Measurements from ENCODE around the gene PDS5B.
A peak's percentile ranks its signal among the peaks of the same experiment; 100 is the strongest.
"Not testable (repeated sequence)": the region's sequence is repeated elsewhere in the genome, so short reads cannot be mapped to it uniquely, and the experiment has no call there.

PDS5B gene

DNA sequence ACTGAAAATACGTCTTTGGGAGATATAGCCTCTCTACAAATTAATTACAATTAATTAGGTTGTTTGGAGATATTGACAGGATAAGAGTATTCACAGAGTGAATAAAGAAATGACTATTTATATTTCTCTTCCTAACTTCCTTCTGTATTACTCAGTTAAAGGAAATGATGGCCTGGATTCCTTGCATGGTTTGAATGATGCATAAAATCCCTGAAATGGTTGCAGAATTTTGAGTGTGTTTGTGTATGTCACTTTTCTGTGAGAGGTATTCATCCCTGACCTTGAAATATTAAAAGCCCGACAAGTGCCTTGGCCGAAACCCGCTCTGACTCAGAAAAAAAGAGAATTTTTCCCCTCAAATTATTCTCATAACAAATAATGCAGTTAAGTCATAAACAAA, 90.0 kb downstream of the PDS5B start:
- Mint-ChIP-seq H3K27me3 (no peaks in the 10 kb centered on the region), H3K4me3 (no peak overlapping the region), H3K36me3 (ENCODE audit: insufficient read depth) (peaks cover 40% of the 10 kb centered on the region), H3K27ac (no peak overlapping the region), H3K4me1 (ENCODE audit: low read depth in 2 of 2) (no peaks in the 10 kb centered on the region), H3K9me3 (no peaks in the 10 kb centered on the region)
- ATAC-seq (replicated peaks) = no peak
- DNase-seq = no peak

DNA sequence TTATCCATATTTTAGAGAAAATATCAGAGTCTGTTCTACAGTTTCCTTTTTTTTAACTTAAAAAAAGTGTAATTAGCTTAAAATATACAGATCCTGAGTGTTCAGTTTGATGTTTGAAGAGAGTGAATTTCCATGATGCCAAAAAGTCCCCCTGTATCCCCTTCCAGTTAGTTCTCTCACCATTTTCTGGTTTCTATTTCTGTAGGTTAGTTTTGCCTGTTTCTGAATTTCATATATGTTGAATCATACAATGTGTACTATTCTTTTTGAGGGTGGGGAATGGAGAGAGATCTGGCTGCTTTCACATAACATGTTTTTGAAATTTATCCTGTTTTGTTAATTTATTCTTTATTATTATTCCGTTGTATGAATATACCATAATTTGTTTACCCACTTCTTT, 95.9 kb downstream of the PDS5B start:
- H3K27ac Mint-ChIP-seq = peak overlapping the region in 1 of 2 donors; percentile 17
- H3K4me1 Mint-ChIP-seq (ENCODE audit: low read depth in 2 of 2) = no peaks in the 10 kb centered on the region
- ATAC-seq (replicated peaks) = no peak

DNA sequence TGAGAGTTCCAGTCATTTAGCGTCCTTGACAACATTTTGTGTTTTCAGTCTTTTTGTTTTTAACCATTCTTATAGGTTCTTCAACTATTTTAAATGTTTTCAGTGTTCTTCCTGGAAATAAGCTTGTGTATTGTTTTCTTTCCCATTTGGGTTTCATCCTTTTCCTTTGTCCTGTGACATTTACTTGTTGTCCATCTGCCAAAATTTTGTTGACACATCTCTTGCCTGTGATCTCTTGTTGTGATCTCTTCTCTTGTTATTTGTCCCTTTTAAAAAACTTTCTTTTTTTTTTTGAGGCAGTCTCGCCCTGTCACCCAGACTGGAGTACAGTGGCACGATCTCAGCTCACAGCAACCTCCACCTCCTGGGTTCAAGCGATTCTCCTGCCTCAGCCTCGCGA, 96.5 kb downstream of the PDS5B start:
- Mint-ChIP-seq H3K9me3 (no peaks in the 10 kb centered on the region), H3K4me1 (ENCODE audit: low read depth in 2 of 2) (no peaks in the 10 kb centered on the region), H3K4me3 (no peak overlapping the region), H3K27ac (peak overlapping the region in 1 of 2 donors; percentile 17), H3K36me3 (ENCODE audit: insufficient read depth) (peaks cover 30% of the 10 kb centered on the region), H3K27me3 (no peaks in the 10 kb centered on the region)
- no peak for DNase-seq
- no peak for ATAC-seq (replicated peaks)

More for the DNA sequence above, 95.9 kb downstream of the PDS5B start:
- H3K36me3 Mint-ChIP-seq (ENCODE audit: insufficient read depth) = peaks cover 31% of the 10 kb centered on the region
- H3K9me3 Mint-ChIP-seq = no peaks in the 10 kb centered on the region
- H3K4me3 Mint-ChIP-seq = no peak overlapping the region
- DNase-seq = no peak
- H3K27me3 Mint-ChIP-seq = no peaks in the 10 kb centered on the region

DNA sequence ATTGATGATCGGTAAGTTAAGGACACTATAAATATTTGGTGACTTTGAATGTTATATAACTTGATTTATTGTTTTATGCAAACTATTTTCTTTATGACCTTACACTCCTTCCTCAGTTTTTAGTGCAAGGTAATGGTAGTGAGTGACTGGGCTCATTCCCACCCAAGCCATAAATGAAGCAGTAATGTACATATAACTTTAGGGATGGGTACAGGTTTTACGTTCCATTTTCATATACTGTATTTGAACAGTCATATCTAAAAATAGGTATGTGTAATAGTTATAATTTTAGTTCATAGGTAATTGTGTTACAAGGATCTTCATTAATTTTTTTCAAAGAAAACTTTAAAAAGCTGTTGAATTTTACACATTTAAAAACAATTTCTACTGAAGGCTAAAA, 101.0 kb downstream of the PDS5B start:
- Mint-ChIP-seq H3K27me3 (no peaks in the 10 kb centered on the region), H3K27ac (no peak overlapping the region), H3K4me3 (no peak overlapping the region), H3K36me3 (ENCODE audit: insufficient read depth) (peaks cover 13% of the 10 kb centered on the region), H3K4me1 (ENCODE audit: low read depth in 2 of 2) (peaks cover 0 to 2% of the 10 kb centered on the region in 2 donors), H3K9me3 (no peaks in the 10 kb centered on the region)
- ATAC-seq (replicated peaks) (no peak), DNase-seq (no peak)

DNA sequence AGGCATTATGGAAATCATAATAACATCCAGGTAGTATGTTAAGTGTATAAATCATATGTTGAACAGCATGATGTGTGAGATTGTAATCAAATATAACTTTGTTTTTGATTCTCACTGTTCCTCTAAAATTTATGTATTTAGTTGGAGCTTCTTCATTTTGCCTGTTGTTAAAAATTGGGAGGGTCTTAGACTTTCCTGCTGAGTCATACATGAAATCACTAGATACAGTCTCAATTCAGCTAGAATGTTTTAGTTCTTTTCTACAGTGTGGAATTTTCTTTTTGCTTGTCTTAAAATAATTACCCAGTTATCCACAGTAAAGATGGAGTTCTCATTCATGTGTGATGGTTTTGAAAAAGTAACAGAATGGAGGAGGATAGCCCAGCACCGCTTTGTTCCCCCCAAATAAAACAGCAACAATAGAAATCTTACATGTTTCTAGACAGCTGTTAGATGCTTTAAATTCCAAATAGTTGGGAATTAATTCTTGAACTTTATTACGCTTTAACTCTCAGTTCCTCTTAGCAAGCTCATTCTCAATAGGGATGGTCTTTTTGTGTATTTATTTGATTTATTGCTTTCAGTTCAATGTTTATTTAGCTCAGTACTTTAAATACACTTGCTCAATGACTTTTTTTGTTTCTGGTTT, 109.5 kb downstream of the PDS5B start:
- no peaks in the 10 kb centered on the region for H3K27me3 Mint-ChIP-seq
- ATAC-seq (replicated peaks) = no peak
- H3K9me3 Mint-ChIP-seq = no peaks in the 10 kb centered on the region
- H3K4me1 Mint-ChIP-seq (ENCODE audit: low read depth in 2 of 2) = peaks cover 0 to 2% of the 10 kb centered on the region in 2 donors
- peak overlapping the region in 1 of 2 donors; percentile 32 for H3K27ac Mint-ChIP-seq
- DNase-seq = no peak
- peaks cover 14% of the 10 kb centered on the region for H3K36me3 Mint-ChIP-seq (ENCODE audit: insufficient read depth)
- H3K4me3 Mint-ChIP-seq = no peak overlapping the region

DNA sequence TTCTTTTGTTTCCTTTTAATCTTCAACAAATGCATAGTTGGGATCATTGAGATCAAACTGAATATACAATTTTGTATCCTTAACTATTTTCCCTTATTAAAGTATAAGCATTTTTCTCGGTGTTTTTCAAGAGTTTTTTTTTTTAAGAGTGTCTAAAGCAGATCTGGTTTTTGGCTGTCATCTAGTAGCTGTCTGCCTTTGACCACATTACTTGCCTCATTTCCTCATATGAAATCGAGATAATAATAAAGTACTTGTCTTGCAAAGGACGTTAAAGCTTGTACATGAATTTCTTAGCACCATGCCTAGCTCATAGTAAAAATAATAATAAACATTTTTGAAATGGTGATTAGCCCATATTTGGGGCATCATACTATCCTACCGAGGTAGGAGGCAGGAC, 121.2 kb downstream of the PDS5B start:
- Mint-ChIP-seq H3K9me3 (peaks cover under 1 to 3% of the 10 kb centered on the region in 2 donors), H3K27ac (no peak overlapping the region), H3K27me3 (no peaks in the 10 kb centered on the region), H3K36me3 (ENCODE audit: insufficient read depth) (peaks cover 32% of the 10 kb centered on the region), H3K4me3 (no peak overlapping the region), H3K4me1 (ENCODE audit: low read depth in 2 of 2) (no peaks in the 10 kb centered on the region)
- DNase-seq (no peak), ATAC-seq (replicated peaks) (no peak)

DNA sequence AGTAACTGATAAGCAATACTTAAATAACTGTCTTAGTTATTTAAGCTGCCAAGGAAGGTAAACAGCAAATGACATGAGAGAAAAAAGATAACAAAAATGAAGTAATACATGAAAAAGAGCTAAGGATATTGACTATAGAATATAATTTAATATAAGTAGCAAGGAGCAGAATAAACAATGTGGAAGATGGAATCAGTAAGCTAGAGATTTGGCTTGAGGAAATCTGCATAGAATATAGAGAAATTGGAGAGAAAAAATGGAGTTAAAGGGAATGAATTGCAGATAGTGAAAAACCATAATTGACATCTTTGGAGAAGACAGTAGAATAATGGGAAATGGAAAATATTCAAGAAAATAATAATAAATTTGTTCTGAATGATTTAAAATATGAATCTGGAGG, 127.1 kb downstream of the PDS5B start:
- Mint-ChIP-seq H3K36me3 (ENCODE audit: insufficient read depth) (peaks cover 30% of the 10 kb centered on the region), H3K4me1 (ENCODE audit: low read depth in 2 of 2) (no peaks in the 10 kb centered on the region), H3K9me3 (peaks cover 6 to 8% of the 10 kb centered on the region in 2 donors), H3K27me3 (no peaks in the 10 kb centered on the region), H3K27ac (no peak overlapping the region), H3K4me3 (no peak overlapping the region)
- ATAC-seq (replicated peaks) = no peak
- no peak for DNase-seq

DNA sequence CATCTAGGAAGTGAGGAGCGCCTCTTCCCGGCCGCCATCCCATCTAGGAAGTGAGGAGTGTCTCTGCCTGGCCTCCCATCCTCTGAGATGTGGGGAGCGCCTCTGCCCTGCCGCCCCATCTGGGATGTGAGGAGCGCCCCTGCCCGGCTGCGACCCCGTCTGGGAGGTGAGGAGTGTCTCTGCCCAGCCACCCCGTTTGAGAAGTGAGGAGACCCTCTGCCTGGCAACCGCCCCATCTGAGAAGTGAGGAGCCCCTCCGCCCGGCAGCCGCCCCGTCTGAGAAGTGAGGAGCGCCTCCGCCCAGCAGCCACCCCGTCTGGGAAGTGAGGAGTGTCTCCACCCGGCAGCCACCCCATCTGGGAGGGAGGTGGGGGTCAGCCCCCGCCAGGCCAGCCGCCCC, 129.9 kb downstream of the PDS5B start:
- H3K9me3 Mint-ChIP-seq; H3K4me1 Mint-ChIP-seq (ENCODE audit: low read depth in 2 of 2); ATAC-seq (replicated peaks); H3K4me3 Mint-ChIP-seq; DNase-seq; H3K27ac Mint-ChIP-seq; H3K27me3 Mint-ChIP-seq: not testable (repeated sequence)
- peaks cover 15% of the 10 kb centered on the region for H3K36me3 Mint-ChIP-seq (ENCODE audit: insufficient read depth)

DNA sequence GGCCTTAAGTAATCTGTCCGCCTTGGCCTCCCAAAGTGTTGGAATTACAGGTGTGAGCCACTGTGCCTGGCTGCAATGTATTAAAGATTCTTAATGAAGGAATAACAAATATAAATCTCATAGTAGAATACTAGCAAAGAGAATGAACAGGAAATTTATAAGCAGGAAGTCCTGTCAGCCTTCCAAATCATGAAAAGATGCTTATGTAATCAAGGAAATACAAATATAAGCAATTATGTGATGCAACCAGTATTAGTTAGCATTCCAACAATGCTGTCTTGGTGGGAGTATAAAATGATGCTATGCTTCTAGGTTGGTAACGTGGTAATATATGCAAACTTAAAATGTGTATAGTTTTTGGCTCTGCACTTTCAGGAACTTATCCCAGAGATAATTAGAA, 133.8 kb downstream of the PDS5B start:
- ATAC-seq (replicated peaks) (no peak), DNase-seq (no peak)
- H3K36me3 Mint-ChIP-seq (ENCODE audit: insufficient read depth) = peaks cover 2% of the 10 kb centered on the region
- H3K27ac Mint-ChIP-seq = peak overlapping the region; percentile 27 to 77
- H3K4me1 Mint-ChIP-seq (ENCODE audit: low read depth in 2 of 2) = peaks cover 6 to 25% of the 10 kb centered on the region in 2 donors
- no peaks in the 10 kb centered on the region for H3K9me3 Mint-ChIP-seq
- no peaks in the 10 kb centered on the region for H3K27me3 Mint-ChIP-seq
- no peak overlapping the region for H3K4me3 Mint-ChIP-seq

DNA sequence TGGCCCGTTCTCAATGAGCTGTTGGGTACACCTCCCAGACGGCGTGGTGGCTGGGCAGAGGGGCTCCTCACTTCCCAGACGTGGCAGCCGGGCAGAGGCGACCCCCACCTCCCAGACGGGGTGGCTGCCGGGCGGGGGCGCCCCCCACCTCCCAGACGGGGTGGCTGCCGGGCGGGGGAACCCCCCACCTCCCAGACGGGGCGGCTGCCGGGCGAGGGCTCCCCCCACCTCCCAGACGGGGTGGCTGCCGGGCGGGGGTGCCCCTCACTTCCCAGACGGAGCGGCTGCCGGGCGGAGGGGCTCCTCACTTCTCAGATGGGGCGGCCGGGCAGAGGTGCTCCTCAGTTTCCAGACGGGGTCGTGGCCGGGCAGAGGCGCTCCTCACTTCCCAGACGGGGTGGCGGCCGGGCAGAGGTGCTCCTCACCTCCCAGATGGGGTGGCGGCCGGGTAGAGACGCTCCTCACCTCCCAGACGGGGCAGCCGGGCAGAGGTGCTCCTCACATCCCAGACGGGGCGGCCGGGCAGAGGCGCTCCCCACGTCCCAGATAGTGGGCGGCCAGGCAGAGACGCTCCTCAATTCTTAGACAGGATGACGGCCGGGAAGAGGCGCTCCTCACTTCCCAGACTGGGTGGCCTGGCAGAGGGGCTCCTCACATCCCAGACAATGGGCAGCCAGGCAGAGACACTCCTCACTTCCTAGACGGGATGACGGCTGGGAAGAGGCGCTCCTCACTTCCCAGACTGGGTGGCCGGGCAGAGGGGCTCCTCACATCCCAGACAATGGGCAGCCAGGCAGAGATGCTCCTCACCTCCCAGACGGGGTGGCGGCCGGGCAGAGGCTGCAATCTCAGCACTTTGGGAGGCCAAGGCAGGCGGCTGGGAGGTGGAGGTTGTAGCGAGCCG, 135.1 kb downstream of the PDS5B start:
- H3K4me3 Mint-ChIP-seq; ATAC-seq (replicated peaks); H3K27me3 Mint-ChIP-seq; H3K9me3 Mint-ChIP-seq; H3K27ac Mint-ChIP-seq; H3K36me3 Mint-ChIP-seq (ENCODE audit: insufficient read depth); DNase-seq: not testable (repeated sequence)
- H3K4me1 Mint-ChIP-seq (ENCODE audit: low read depth in 2 of 2) = peaks cover 6 to 25% of the 10 kb centered on the region in 2 donors

DNA sequence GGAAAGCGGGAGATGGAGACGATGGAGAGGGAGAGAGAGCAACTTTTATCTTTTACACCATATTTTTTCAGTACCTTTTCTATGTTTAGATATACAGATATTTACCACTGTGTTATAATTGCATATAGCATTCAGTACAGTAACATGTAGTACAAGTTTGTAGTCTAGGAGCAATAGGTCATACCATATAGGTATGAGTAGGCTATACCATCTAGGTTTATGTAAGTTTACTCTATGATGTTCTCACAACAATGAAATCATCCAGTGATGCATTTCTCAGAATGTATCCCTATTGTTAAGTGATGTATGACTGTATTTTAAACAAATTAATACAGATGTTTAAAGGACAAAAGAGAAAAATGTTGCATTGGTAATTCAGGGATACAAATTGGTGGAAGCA, 136.1 kb downstream of the PDS5B start:
- Mint-ChIP-seq H3K36me3 (ENCODE audit: insufficient read depth) (no peaks in the 10 kb centered on the region), H3K4me3 (peak overlapping the region in 1 of 2 donors; percentile 57), H3K4me1 (ENCODE audit: low read depth in 2 of 2) (peaks cover 6 to 25% of the 10 kb centered on the region in 2 donors), H3K27me3 (no peaks in the 10 kb centered on the region), H3K9me3 (no peaks in the 10 kb centered on the region), H3K27ac (no peak overlapping the region)
- no peak for ATAC-seq (replicated peaks)
- DNase-seq = no peak

DNA sequence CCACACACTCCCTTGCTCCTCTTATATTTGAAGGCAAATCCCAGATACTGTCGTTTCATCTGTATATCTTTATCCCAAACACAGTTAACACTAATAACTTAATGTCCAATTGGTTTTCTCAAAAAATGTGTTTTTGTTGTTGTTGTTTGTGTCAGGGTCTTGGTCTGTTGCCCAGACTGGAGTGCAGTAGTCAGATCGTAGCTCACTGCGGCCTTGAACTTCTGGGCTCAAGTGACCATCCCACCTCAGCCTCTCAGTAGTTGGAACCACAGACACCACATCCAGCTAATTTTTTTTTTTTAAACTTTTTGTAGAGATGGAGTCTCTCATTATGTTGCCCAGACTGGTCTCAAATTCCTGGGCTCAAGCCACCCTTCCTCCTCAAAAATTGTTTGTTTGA, 137.7 kb downstream of the PDS5B start:
- H3K4me3 Mint-ChIP-seq = no peak overlapping the region
- ATAC-seq (replicated peaks) (no peak), DNase-seq (no peak)
- peak overlapping the region; percentile 12 to 82 for H3K27ac Mint-ChIP-seq
- H3K4me1 Mint-ChIP-seq (ENCODE audit: low read depth in 2 of 2) = peaks cover 6 to 30% of the 10 kb centered on the region in 2 donors
- H3K9me3 Mint-ChIP-seq = no peaks in the 10 kb centered on the region
- H3K27me3 Mint-ChIP-seq = no peaks in the 10 kb centered on the region
- no peaks in the 10 kb centered on the region for H3K36me3 Mint-ChIP-seq (ENCODE audit: insufficient read depth)

DNA sequence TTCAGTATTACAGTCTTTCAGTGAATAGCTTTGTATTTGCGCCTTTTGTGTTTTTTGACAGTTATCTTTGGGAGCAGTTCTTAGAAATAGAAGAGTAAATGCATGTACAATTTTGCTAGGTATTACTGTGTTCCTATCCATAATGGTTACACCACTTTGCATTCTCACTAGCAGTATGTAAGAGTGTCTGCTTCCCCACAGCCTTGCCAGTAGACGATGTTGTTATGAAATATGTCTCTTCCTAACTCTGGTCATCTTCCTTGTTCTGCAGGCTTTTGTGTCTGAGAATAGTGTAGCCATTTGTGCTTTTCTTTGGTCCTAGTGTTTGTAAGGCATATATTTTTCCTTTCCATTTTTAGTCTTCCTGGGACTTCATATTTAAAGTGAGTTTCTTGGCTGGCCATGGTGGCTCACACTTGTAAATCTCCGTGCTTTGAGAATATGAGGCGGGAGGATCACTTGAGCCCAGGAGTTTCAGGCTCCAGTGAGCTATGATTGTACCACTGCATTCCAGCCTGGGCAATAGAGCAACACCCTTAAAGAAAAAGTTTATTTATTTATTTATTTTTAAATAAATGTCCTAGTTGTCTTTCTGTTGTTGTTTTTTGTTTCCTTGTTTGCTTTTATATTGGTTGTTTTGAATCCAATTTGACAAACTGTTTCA, 140.3 kb downstream of the PDS5B start:
- no peak for ATAC-seq (replicated peaks)
- no peak overlapping the region for H3K27ac Mint-ChIP-seq

More for the DNA sequence above, 140.3 kb downstream of the PDS5B start:
- no peaks in the 10 kb centered on the region for H3K9me3 Mint-ChIP-seq
- no peak for DNase-seq
- no peaks in the 10 kb centered on the region for H3K27me3 Mint-ChIP-seq
- peaks cover 8 to 41% of the 10 kb centered on the region in 2 donors for H3K4me1 Mint-ChIP-seq (ENCODE audit: low read depth in 2 of 2)
- H3K4me3 Mint-ChIP-seq = no peak overlapping the region
- H3K36me3 Mint-ChIP-seq (ENCODE audit: insufficient read depth) = no peaks in the 10 kb centered on the region

All from effector memory CD8-positive, alpha-beta T cell (primary cell).